ENCODE results near the gene BDKRB2. TPM values are rescaled to one million over a fixed set of nuclear protein-coding genes. Genes with fewer than 3 reads are reported as not detected.

BDKRB2 gene
- total RNA-seq, 1 donor from 2014 or later: 3.2 TPM

DNA sequence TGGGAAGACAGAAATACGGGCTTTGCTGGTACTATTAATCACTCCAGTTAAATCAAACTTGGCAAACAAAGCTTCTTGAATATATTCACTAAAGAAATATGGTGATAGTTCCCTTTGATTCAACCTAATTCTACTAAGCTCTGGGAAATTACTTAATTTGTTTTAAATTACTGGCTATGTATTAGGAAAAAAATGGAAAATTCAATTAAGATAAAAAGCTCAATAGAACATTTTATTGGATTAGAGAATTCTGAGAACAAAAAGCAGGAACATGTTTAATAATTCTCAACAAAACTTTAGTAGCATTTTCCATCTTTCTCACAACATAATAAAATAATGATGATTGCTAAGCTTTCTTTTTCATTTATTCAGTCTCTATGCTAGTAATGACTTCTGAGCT is 81.6 kb downstream of the BDKRB2 start:
- FAIRE-seq (no peak), DNase-seq (ENCODE audit: low read depth) (no peak)
- Histone ChIP-seq H3K4me3 (ENCODE audit: low read depth, low read length) (no peak overlapping the region), H3K27me3 (ENCODE audit: control insufficient read depth, insufficient read depth, low read length) (no peaks in the 10 kb centered on the region), H3K36me3 (ENCODE audit: control insufficient read depth, insufficient read depth, low read length) (peaks cover 6% of the 10 kb centered on the region)
- no peak for TF ChIP-seq CTCF (IDR thresholded peaks at IDR 0.05; ENCODE audit: insufficient read depth, low read length, severe bottlenecking)

DNA sequence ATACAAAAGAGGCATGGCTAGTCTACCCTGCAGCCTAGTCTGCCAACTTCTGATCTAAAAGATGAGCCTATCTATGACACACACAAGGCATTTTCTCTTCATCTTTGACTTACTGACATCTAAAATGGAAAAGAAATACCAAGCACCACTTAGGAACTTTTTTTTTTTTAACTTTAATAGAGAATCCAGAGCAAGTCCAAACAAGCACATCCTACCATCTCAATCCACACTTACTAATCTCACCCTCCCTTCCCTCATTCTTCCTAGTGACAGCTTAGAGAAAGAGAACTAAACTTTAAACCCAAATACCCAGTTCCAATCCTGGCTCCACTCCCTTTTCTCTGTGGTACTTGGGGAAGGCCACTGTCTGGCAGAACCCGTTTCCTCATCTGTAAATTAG is 83.2 kb downstream of the BDKRB2 start:
- Histone ChIP-seq H3K36me3 (ENCODE audit: control insufficient read depth, insufficient read depth, low read length) (peaks cover 6% of the 10 kb centered on the region), H3K4me3 (ENCODE audit: low read depth, low read length) (no peak overlapping the region), H3K27me3 (ENCODE audit: control insufficient read depth, insufficient read depth, low read length) (no peaks in the 10 kb centered on the region)
- FAIRE-seq: no peak
- peak; percentile 64 for DNase-seq (ENCODE audit: low read depth)
- no peak for TF ChIP-seq CTCF (IDR thresholded peaks at IDR 0.05; ENCODE audit: insufficient read depth, low read length, severe bottlenecking)

Other genes with a start within 250 kb of the BDKRB2 start
- gene C14orf132, start 165.5 kb upstream of the BDKRB2 start, total RNA-seq: 0.64 and 1.1 TPM in 2 replicates
- gene BDKRB1, start 51.4 kb downstream of the BDKRB2 start, total RNA-seq: 1.0 and 1.1 TPM in 2 replicates
- gene ATG2B, start 158.5 kb downstream of the BDKRB2 start, total RNA-seq: 6.3 and 9.0 TPM in 2 replicates
- gene GSKIP, start 158.7 kb downstream of the BDKRB2 start, total RNA-seq: 68.7 and 77.7 TPM in 2 replicates
- 0.26 and 0.38 TPM in 2 replicates for gene AK7, start 187.3 kb downstream of the BDKRB2 start, total RNA-seq